Forelimb muscle (tissue), 1 donor: ENCODE measurements around the gene MED27. TPM values are rescaled to one million over a fixed set of nuclear protein-coding genes. Genes with fewer than 3 reads are reported as not detected.

ENCODE experiments used
- DNase-seq: peaks from one replicate; pipeline ENCODE4 v3.0.0-alpha.2; 2013; ENCODE audit warnings: low read depth
- polyA plus RNA-seq: library from polyadenylated mRNA; unstranded; fragments of 120-200 nt; gene quantifications from one replicate; pipeline ENCODE4 v1.2.1, GENCODE V29; 2013; ENCODE audit not compliant: insufficient read length

Gene MED27
- polyA plus RNA-seq, 1 donor: 12.9 TPM

GRCh38 chr9:131997779-131998178 lies 81.9 kb downstream of the MED27 start:
- DNase-seq: no peak

GRCh38 chr9:131997076-131997475 lies 82.6 kb downstream of the MED27 start:
- no peak for DNase-seq

GRCh38 chr9:131995382-131995781 lies 84.3 kb downstream of the MED27 start:
- no peak for DNase-seq

DNA sequence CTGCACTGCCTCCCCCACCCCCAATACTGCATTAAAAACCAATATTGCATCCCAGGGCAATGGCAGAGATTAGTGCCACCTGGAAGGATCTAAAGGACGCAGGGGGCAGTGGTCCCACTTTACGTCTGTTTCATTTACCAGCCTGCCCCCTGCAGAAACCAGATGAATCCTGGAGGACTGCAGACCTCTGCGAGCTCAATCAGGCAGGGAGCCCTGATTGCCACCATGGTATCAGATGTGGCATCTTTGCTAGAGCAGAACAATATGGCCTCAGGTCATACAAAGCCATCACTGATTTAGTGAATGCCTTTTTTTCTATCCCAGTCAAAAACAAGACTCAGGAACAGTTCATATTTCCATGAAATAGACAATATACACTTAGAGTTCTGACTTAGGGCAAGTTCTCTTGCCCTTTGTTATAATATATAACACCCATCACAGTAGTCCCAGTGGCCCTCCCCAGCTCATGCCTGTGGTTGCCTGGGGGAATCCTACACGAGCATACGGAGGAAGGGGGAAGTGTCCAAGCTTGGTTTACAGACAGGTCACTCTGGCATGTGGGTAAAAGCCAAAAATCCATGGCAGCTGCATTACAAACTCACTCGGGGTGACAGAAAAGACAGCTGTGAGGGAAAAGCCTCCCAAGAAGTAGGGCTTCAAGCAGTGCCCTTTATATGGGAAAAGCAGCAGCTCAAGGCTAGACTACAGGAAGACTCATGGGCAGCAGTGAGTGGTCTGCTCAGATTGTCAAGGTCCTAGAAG lies 85.1 kb downstream of the MED27 start:
- no peak for DNase-seq

GRCh38 chr9:131992906-131993657 lies 86.6 kb downstream of the MED27 start:
- no peak for DNase-seq

GRCh38 chr9:131987232-131987631 lies 92.4 kb downstream of the MED27 start:
- DNase-seq: no peak

DNA sequence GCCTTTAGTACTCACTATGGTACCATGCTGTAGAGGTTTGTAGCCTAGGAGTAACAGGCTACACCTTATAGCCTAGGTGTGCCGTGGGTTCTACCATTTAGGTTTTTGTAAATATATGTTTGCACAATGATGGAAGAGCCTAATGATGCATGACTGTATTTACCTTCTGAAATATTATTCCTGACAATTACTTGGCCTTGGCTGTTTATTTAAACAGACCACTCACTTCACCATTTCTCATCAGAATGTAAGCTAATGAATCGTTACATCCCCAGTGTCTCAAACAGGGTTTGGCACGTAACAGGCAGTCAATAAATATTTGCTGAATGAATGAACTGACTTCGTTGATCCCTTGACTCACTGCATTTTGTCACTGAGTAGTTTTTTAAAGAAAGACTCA lies 93.1 kb downstream of the MED27 start:
- DNase-seq: no peak

GRCh38 chr9:131986089-131986488 lies 93.6 kb downstream of the MED27 start:
- no peak for DNase-seq

DNA sequence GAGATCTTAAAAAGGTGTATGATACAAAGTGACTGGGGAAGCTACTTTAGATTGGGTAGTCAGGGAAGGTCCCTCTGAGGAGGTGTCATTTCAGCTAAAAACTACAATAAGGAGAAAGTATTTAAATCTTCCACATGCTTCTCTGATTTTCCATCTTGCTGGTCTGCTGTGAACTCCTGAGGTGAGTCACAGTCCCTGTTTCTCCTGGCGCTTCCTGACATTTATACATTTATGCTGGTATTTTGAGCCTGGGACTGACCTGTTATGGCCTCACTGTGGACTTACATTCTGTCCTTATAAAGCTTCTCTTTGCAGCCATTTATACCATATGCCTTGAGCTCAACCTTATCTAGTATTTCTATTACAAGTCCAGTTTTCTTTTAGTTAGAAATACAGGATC lies 95.1 kb downstream of the MED27 start:
- no peak for DNase-seq

DNA sequence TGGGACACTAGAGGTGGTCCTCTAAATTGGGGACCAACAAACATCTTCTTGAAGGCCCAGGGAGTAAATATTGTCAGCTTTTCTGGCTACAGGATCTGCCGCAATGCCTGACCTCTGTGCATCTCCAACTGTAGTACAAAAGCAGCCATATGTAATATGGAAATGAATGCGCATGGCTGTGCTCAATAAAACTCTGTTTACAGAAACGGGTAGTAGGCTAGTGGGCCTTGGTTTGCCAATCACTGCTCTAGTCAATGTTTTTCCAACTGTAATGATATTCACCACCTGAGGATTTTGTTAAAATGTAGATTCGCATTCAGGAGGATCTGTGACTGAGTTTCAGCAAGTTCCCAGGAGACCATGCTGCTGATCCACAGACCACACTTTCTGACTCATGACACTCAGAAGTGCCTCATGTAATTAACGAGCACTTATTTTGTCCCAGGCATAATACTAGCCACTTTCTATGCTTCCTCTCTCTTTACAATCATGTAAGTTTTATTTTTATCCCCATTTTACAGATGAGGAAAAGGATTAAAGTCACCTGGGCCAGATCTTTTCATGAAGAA lies 96.9 kb downstream of the MED27 start:
- no peak for DNase-seq

DNA sequence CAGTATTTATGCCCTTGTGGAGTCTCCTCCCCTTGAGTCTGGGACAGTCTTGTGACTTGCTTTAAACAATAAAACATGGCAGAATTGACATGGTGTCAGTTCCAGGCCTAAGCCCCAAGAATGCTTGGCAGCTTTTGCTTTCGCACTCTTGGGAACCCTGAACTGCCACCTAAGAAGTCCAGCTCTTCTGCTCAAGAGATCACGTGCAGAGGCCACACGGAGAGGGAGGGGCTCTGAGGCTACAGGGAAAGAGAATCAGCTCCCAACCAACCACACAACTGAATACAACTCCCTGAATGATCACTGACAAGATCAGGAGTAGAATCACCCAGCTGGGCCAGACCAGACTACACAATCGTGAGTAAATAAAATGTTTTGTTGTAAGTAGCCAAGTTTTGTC lies 97.6 kb downstream of the MED27 start:
- no peak for DNase-seq

DNA sequence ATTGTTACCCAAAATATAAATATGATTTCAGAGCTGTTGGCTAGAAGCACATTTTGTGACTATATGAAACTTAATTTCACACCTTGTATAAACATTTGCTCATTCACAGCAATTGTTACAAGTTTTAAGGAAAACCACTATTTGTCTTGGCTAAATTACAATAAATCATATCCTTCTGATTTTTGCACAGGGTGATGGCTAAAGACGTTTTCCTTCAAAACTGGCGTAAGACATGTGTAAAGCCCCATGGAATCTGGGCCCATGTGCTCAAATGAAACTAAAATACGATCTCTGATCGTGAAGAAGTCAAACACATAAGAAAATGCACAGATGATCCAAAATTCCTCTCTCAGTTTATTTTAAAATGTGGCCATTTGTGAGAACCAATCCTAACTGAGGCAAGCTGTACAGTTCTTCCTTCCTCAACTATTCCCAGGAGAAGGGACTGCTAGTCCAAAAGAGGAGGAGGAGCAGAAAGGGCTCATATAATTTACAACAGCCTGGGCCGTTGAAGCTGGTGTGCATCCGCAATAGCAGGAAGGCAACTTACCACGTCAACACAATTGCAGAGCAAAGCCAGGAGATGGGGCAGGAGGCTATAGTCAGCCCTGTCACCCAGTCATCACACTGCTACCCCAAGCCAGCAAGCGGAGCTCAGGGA lies 98.4 kb downstream of the MED27 start:
- no peak for DNase-seq

DNA sequence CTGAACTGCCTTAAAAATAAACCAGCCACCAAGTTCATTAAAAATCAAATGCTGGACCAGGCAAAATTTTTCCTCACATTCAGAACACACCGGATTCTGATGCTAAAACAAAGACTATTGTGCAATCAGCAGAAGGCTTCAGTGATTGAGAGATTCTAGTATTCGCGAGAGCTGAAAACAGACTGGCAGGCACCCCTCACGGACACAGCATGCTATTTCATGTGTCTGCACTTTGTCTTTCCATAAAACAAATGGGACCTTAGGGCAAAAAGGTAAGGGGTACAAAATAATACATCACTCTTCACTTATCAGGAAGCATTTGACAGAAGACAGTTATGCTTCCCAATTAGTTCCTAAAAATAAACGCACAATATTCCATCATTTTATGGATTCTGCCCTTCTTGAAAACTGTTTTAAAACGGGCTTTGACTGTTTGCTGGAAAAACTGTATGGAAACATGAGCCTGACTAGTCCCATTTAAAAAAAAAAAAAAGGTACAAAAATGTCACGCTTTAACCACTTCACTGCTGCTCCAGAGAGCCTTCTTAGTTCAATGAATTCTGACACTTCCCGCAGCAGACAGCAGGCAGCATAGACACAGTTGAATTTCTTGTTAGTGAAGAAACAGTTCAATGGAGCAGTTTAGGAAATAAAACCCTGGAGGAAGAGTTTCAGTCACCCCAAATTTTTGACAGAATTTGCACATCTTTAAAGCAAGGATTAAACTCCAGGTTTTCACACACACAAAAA lies 99.2 kb downstream of the MED27 start:
- no peak for DNase-seq

DNA sequence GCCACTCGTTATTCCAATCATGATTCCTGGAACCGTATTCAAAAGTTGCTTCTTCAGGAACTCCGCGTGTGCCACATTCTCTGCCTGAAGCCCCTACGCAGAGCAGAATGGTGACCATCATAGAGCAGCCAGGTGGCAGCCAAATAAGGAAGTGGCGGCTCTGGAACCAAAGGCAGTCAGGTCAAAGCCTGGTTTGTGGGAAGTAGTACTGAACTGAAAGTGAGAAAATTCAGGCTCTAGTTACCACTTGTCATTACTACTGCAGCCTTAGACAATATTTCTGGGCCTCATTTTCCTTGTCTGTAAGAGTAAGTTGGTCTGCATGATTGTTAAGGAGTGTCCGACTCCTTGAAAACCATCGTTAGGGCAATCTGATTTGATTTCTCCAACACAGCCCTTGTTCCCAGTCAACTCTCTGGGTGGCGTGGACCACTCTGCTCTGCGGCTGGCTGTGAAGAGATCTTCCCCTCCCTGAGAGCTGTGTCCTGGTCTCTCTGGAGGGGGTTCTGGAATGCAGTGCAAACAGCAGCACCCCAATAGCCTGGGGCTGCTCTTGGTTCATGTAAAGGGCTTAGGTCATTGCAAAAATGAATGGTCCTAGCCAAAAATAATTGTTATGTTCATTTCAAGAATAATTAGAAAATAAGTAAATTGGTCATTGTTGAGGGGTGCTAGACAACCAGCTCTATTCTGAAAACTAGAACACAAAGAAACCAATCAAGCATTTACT lies 102.4 kb downstream of the MED27 start:
- no peak for DNase-seq

GRCh38 chr9:131976157-131977108 lies 103.2 kb downstream of the MED27 start:
- no peak for DNase-seq

- DNase-seq: no peak
Observed at GRCh38 chr9:131972889-131973288, 106.8 kb downstream of the MED27 start.

DNA sequence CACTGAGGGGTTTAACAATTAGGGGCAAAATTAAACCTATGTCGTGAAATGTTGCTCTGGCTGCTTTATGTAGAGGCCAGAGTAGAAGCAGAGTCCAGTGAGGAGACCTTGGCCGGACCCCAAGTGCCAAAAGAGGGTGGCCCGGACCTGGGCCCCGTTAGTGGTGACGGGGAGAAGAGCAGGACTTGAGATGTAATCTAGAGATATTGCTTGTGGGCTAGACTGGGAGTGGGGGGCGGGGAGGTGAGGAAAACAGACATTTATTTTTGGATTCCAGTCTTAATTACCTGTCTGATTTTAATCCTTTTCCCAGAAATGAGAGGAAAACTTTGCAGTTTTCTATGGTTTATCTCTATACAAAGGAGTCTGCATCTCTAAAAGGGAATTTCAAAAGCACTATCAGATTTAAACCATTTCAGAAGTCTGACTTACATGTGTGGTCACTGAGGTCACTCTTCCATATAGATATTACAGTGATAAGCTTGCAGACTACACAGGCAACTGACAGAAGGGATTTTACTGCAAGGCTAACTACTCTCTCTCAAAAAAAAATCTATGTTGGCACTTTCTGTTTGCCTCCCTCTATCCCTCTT lies 108.1 kb downstream of the MED27 start:
- DNase-seq: no peak

DNA sequence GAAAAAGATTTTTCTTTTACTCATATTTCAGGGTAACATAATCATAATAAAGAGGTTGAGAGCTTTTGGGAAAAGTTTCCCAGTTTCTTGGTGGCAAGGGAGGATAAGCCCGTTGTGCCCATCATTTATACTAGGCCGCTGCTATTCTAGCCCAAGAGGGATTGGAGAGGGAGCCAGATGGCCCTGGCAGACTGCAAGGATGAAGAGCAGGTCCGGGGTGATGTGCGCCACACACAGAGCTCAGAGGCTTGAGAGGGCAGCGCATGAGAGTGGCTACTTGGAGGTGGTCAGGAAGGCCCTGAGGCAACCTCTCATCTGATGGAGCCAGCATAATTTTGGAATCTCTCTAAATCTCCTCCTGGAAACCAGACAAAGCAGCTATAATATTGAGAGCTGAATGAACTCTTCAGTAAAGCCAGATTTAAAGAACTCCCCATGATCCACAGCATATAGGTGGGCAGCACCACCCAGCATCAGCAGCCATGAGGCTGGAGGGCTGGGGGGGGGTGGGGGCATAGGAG lies 110.1 kb downstream of the MED27 start:
- DNase-seq: no peak

DNA sequence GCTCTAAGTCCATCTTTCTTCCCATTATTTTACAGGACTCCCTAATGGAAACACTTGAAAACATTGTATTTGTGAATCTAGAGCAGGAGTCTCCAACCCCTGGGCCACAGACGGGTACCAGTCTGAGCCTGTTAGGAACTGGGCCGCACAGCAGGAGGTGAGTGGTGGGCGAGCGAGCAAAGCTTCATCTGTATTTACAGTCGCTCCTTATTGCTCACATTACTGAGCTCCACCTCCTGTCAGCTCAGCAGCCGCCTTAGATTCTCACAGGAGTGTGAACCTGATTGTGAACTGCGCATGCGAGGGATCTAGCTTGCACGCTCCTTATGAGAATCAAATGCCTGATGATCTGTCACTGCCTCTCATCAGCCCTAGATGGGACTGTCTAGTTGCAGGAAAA lies 111.0 kb downstream of the MED27 start:
- no peak for DNase-seq
